HL-60 (cell line): Measurements from ENCODE around the gene JARID2.

Experiments
- DNase-seq, 2 experiments: peaks; one replicate each; pipeline ENCODE4 v3.0.0-alpha.2; 2010 to 2020; ENCODE audit warnings: low read depth in 1 of 2, low spot score in 1 of 2
- H3K27ac ChIP-seq: fragments of 250-450 bp; sonication (Bioruptor Pico); replicated peaks from 2 replicates; pipeline ENCODE4 v1.5.1; 2020; ENCODE audit warnings: mild to moderate bottlenecking, moderate library complexity
- H3K27me3 ChIP-seq: fragments of 250-450 bp; sonication (Bioruptor Pico); 2 replicates; pipeline ENCODE4 v1.5.1; 2021; ENCODE audit warnings: mild to moderate bottlenecking, moderate library complexity; ENCODE audit not compliant: insufficient read depth, poor library complexity, severe bottlenecking
- H3K4me3 ChIP-seq: replicated peaks from 2 replicates; pipeline ENCODE4 v1.5.1; 2011; ENCODE audit warnings: mild to moderate bottlenecking, control low read depth, low read length; ENCODE audit not compliant: insufficient read depth
- GABPA ChIP-seq: IDR thresholded peaks from 2 replicates; pipeline ENCODE4 v1.6.1; 2012; ENCODE audit warnings: low read depth
- POLR2AphosphoS5 ChIP-seq: IDR thresholded peaks from 2 replicates; pipeline ENCODE4 v1.6.1; 2012; ENCODE audit warnings: low read depth
- SPI1 ChIP-seq: IDR thresholded peaks from 2 replicates; pipeline ENCODE4 v1.6.1; 2012; ENCODE audit warnings: low read depth, mild to moderate bottlenecking, borderline replicate concordance
- TF ChIP-seq, protein P1 (sequence below): IDR thresholded peaks from 2 replicates; pipeline ENCODE4 v1.6.1; 2012; ENCODE audit warnings: low read depth; ENCODE audit not compliant: insufficient replicate concordance
- TF ChIP-seq, protein P2 (sequence below): IDR thresholded peaks from one replicate; pipeline ENCODE4 v1.5.1; 2011; ENCODE audit warnings: low read length, control low read depth, inconsistent platforms; ENCODE audit not compliant: insufficient read depth

JARID2 gene

DNA sequence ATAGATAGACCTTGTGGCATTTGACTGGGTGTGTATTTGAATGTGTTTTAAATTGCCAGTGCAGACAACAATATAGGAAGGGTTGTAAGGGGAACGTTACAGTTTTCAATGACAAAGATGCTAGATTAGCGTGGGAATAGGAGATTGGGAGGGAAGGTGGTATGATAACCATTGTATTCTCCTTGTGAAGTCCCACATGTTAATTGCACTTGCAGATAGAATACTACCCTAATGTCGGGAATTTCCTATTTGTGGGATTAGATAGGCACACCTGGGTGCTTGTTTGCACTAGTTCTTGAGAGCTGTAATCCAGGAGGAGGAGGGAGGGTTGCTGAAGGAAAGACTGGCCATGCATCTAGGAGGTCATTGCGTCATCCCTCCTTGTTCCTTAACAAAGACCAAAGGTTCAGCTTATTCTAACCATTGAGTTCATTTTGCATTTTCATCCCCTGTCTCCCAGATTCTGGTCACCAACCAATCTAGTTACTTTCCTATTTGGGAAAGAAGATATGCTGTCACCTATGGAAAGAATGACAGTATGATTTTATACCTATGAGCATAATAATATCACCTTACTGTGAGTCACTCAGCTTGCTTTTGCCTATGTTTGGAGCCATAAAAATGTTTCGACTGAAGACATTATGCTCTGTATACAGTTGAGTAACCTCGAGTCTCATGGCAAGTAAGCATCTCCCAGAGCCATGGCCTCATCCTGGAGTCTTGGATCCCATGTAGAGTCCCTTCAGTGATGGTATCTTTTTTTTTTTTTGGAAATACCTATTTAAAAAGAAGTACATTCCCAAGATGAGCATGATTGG is 215.5 kb downstream of the JARID2 start:
- Histone ChIP-seq H3K4me3 (no peak overlapping the region), H3K27ac (no peak overlapping the region), H3K27me3 (no peaks in the 10 kb centered on the region)
- peak in 1 of 2 experiments; percentile 23 for DNase-seq
- TF ChIP-seq, protein P1, sequence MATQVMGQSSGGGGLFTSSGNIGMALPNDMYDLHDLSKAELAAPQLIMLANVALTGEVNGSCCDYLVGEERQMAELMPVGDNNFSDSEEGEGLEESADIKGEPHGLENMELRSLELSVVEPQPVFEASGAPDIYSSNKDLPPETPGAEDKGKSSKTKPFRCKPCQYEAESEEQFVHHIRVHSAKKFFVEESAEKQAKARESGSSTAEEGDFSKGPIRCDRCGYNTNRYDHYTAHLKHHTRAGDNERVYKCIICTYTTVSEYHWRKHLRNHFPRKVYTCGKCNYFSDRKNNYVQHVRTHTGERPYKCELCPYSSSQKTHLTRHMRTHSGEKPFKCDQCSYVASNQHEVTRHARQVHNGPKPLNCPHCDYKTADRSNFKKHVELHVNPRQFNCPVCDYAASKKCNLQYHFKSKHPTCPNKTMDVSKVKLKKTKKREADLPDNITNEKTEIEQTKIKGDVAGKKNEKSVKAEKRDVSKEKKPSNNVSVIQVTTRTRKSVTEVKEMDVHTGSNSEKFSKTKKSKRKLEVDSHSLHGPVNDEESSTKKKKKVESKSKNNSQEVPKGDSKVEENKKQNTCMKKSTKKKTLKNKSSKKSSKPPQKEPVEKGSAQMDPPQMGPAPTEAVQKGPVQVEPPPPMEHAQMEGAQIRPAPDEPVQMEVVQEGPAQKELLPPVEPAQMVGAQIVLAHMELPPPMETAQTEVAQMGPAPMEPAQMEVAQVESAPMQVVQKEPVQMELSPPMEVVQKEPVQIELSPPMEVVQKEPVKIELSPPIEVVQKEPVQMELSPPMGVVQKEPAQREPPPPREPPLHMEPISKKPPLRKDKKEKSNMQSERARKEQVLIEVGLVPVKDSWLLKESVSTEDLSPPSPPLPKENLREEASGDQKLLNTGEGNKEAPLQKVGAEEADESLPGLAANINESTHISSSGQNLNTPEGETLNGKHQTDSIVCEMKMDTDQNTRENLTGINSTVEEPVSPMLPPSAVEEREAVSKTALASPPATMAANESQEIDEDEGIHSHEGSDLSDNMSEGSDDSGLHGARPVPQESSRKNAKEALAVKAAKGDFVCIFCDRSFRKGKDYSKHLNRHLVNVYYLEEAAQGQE: no peak
- no peak for TF ChIP-seq GABPA
- no peak for TF ChIP-seq POLR2AphosphoS5

DNA sequence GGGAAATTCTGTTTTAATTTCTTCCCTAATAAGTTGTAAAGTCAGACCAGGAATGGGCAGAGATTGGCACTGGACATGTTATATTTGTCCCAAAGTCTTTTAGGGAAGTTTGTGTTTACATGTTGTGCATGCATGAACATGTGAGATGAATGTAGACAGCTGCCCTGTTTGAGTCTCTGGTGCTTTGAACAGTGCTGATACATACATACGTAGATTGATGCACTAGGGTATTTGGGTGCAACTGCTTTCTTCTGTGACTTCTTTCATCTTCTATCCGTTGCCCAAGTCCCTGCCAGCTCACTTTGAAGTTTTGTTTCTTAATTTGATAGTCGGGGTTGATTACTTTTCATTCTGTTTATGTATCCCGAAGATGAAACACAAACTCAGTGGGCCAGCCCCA is 216.4 kb downstream of the JARID2 start:
- DNase-seq: no peak
- no peak overlapping the region for H3K4me3 ChIP-seq
- no peak overlapping the region for H3K27ac ChIP-seq
- TF ChIP-seq, protein P2, sequence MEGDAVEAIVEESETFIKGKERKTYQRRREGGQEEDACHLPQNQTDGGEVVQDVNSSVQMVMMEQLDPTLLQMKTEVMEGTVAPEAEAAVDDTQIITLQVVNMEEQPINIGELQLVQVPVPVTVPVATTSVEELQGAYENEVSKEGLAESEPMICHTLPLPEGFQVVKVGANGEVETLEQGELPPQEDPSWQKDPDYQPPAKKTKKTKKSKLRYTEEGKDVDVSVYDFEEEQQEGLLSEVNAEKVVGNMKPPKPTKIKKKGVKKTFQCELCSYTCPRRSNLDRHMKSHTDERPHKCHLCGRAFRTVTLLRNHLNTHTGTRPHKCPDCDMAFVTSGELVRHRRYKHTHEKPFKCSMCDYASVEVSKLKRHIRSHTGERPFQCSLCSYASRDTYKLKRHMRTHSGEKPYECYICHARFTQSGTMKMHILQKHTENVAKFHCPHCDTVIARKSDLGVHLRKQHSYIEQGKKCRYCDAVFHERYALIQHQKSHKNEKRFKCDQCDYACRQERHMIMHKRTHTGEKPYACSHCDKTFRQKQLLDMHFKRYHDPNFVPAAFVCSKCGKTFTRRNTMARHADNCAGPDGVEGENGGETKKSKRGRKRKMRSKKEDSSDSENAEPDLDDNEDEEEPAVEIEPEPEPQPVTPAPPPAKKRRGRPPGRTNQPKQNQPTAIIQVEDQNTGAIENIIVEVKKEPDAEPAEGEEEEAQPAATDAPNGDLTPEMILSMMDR: no peak
- TF ChIP-seq SPI1 (no peak), GABPA (no peak), POLR2AphosphoS5 (no peak)
- TF ChIP-seq, protein P1: no peak
- no peaks in the 10 kb centered on the region for H3K27me3 ChIP-seq

DNA sequence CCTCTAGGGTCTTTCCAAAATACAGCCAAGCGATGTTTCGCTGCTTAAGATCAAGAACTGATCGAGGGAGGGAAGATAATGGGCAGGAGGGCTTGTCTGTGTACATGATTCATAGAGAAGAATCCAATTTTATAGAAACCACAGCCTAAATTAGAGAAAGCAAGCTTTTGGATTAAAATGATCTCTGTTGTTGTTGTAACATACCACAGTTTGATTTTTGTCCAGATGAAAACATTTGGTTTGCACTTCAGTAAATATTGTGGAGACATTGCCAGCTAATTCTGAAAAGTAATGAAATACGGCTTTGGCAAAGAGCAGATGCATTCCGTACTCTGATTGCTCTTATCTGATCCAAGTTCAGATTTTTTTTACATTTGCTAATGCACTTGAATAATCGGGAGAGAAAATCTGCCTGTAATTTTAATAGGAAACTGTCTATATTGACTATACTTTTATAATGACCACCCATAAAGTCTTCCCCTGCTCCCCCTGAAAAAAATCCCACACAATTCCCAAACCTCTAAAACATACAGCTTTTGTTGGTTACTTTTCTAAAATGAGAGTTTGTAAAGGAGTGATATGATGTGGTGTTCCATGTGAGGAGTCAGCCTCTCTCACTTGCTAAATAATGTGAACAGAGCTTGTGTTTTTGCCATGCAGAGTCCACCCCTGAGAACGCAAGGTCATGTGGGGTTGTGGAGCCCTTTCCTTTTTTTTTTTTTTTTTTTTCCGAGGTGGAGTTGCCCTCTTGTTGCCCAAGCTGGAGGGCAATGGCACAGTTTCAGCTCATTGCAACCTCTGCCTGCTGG is 217.1 kb downstream of the JARID2 start:
- no peak for DNase-seq
- Histone ChIP-seq H3K27ac (no peak overlapping the region), H3K27me3 (no peaks in the 10 kb centered on the region), H3K4me3 (no peak overlapping the region)
- TF ChIP-seq, protein P1: no peak
- no peak for TF ChIP-seq GABPA
- no peak for TF ChIP-seq SPI1
- TF ChIP-seq, protein P2: no peak
- TF ChIP-seq POLR2AphosphoS5: no peak
